CD4-positive, alpha-beta T cell treated with Interleukin-4 for 4 hours (primary cell): ENCODE measurements around the gene UCN2.

Experiments
- DNase-seq: peaks from one replicate; pipeline ENCODE4 v3.0.0-alpha.2; 2020

The UCN2 gene

GRCh38 chr3:48588230-48588629 is 24.6 kb upstream of the UCN2 start:
- no peak for DNase-seq

DNA sequence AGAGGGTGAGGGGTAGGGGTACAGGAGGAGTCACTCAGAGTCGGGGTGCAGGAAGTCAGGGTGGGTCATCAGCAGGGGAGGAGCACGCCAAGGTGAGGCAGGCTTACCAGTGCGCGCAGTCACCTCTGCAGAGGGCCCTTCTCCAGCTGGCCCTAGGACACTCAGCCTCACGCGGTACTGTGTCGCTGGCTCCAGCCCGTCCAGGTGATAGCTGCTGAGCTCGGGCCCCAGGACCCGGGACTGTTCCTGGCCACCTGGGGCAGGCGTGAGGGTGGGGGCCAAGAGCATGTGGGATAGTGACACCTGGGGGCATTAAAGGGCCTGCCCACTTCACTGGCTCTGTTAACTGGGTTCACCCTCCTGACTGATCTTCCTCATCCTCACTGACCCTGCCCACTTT is 24.1 kb upstream of the UCN2 start:
- DNase-seq: no peak

- no peak for DNase-seq
Observed at GRCh38 chr3:48585411-48585810, 21.8 kb upstream of the UCN2 start.

GRCh38 chr3:48584836-48585235 is 21.3 kb upstream of the UCN2 start:
- DNase-seq: no peak

DNA sequence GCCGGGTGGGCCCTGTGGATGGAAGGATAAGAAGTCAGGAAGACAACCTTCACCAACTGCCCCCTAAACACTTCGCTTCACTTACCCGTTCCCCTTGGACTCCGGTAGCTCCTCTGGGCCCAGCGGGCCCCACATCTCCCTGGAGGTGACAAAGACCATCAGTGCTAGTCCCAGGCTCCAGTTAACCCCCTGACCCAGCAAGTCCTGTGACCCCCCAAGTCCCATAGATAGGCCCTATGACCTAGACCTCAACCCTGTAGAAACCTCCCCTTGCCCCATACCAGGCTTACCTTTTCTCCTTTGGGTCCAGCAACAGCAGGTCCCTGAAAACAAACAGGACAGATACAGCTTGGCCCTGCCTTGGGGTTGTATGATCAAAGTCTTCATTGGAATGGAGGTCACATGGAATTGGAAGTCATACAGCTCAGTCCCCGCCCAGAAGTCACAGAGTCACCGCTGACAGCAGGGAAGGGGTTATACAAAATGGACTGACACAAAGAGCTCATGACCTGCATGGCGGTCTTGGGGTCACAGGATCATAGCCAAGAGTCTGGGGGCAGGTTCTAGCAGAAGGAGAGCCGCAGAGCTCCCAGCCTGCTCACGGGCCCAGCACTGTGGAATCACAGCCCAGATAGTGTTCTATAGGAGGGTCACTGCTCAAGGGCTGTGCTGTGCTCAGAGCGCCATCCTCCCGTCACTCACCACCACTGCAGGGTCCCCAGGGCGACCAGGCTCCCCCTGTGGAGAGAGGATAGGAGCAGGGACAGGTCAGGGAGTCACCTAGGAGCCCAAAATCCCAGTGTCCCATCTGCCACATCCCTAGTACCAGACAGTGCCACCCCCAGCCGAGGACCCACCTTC is 18.3 kb upstream of the UCN2 start:
- no peak for DNase-seq

- no peak for DNase-seq
Observed at GRCh38 chr3:48576647-48577046, 13.1 kb upstream of the UCN2 start.

- no peak for DNase-seq
Observed at GRCh38 chr3:48575366-48575765, 11.8 kb upstream of the UCN2 start.

- no peak for DNase-seq
Observed at GRCh38 chr3:48573973-48574585, 10.5 kb upstream of the UCN2 start.

DNA sequence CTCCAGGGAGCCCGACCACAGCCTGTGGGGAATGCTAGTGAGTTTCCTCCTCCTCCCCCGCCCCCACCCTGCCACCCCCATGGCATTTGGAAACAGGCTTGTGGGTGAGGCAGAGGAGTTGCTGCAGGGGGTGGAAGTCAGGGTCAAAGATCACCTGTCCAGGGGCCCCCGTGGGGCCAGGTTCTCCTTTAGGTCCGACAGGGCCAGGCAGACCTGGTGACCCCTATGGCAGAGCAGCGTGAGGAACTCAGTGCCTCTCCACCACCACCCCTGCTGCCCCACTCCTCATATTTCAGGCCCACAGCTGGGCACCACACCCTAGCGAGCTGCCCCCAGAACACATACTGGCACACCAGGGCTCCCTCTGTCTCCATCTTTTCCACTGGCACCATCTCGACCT is 8.9 kb upstream of the UCN2 start:
- no peak for DNase-seq

GRCh38 chr3:48571938-48572337 is 8.4 kb upstream of the UCN2 start:
- no peak for DNase-seq

- DNase-seq: no peak
Observed at GRCh38 chr3:48569808-48570450, 6.3 kb upstream of the UCN2 start.

GRCh38 chr3:48569400-48569799 is 5.8 kb upstream of the UCN2 start:
- DNase-seq: no peak

DNA sequence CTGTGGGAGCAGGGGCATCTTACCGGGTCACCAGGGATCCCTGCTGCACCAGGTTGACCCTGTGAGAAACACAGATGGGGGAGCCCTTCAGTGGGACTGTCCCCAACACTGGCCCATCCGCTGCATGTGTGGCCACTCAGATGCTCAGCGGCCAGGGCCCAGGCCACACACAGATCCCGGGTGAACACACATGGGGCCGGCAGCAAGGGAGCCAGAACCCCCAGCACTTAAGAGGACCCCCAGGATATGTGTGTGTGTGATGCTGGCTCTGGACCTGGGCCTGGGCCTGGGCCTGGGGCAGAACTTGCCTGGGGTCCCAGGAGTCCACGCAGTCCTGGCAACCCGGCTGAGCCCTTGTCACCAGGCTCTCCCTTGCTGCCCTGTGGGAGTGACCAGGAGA is 4.9 kb upstream of the UCN2 start:
- DNase-seq: no peak

- DNase-seq: no peak
Observed at GRCh38 chr3:48567500-48567899, 3.9 kb upstream of the UCN2 start.

DNA sequence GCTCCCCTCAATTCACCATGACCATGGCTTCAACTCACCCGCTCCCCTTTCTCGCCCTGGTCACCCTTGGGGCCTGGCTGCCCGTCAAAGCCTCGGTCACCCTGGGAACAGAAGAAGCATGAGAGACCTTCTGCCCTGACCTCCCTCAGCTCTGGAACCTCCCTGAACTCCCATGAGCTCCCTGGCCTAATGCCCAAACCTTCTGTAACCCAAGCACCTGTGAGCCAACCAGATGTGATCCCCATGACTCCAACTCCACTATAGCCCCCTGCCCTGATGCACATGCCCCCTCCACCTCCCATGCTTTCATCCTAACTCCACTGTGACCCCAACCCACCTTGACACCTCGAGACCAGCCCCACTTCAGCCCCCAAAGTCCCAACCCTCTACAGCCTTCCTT is 3.5 kb upstream of the UCN2 start:
- no peak for DNase-seq

GRCh38 chr3:48566401-48566760 is 2.8 kb upstream of the UCN2 start:
- DNase-seq: no peak

DNA sequence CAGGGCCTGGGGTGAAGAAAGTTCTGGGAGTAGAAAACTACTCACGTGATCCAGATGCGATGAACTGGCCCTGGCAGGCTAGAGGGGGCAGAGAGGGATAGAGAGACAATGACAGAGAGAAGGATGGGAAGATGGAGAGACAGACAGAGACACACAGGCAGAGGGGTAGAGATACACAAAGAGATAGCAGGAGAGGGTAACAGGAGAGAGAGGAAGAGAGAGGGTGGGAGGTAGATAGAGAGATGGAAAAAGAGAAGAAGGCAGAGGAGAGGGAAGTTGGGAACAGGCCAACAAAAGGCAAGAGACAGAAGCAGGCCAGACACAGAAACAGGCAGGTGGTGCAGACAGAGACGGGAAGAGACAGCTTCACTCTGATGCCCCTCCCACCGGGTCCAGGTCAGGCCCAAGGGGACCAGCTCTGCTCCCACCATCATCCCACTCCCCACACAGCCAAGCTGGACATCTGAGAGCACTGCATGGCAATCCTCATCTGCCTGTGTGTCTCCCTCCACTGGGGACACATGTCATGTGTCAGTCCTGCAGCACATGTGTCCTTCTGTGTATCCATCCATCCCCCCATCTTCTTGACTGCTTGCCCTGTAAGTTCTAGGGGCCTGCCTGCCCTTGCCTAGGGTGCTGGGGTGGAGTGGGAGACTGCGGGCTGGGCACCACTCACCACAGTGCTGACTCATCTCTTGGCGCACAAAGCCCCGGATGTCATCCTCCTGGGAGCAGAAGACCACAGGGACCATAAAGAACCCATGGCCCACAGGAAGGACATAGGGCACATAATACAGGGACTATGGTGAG is 2.2 kb upstream of the UCN2 start:
- DNase-seq: no peak

DNA sequence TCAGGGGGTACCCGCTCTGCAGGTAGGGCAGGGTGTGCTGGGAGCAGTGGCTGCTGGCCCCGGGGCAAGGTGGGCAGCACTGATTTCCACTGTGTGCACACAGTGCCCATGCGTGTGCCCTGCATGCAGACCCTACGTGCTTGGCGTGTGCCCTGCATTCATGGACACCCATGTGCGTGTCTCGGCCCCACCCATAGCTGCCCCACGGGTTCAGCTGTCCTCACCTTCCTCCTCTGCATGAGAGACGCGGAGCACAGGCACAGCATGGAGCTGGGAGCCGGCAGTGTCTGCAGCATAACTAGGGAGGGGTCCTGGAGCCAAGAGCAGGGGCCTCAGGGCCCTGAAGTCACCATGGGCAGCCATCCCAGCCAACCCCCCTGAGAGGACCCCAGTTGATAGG is 1.6 kb upstream of the UCN2 start:
- DNase-seq: no peak

DNA sequence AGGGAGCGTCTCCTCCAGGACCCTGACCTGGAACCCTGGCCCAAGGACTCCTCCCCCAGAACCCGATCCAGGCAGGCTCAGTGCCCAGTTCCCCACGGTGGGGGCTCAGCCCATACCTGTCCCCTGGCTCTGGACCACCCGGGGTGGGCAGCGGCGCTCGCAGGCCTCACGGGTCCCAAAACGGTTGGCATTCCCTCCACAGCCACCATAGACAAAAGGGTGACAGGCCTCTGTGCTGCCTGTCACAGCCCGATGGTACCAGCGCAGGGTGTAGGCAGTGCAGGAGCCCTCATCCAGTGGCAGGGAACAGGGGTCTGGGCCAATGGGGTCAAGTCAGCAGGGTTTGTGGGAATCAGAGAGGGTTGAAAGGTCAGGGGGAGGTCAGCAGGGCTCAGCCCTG is 1.1 kb upstream of the UCN2 start:
- no peak for DNase-seq

- peak; percentile 57 for DNase-seq
Observed at GRCh38 chr3:48564022-48564421, 441 bp upstream of the UCN2 start.

DNA sequence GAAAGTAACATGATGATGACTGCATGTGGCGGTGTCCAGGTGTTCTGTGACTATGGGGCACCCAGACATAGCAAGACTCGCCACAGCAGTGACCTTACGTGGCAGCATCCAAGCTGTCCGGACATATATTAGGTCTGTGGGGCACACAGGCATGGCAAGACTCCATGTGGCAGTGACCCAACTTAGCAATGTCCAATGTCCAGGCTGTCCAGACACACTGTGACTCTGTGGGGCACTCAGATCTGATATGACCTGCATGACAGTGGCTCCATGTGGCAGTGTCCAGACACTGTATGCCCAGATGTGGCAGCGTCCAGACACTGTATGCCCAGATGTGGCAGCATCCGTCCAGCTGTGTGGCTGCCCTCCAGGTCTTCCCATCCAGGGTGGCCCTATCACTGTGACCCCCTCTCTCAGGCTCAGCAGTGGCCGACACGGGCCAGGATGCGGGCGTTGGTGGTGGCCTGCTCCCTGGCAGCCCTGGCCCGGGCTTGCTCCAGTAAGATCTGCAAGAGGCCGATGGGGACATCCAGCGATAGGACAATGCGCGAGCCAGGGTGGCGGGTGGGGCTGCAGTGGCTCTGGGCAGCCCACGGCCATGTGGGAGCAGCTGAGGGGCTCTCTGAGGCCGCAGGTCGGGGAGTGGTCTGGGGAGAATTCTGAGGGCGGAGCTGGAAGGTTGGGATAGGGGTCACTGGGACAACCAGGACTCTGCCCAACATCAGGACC is 1.1 kb downstream of the UCN2 start:
- no peak for DNase-seq

- no peak for DNase-seq
Observed at GRCh38 chr3:48561045-48561736, 2.4 kb downstream of the UCN2 start.
